ENCODE measurements around the gene SLC6A17.

SLC6A17 gene

GRCh38 chr1:110209715-110210603 is 59.7 kb downstream of the SLC6A17 start, which contains the start of gene KCNC4:
TSS of gene KCNC4 (plus strand) at chr1:110210314. CDS start at chr1:110211500, 1,186 bp downstream.
- peak within 1 kb of the TSS; percentile 62; the same call in 1 of the 2 replicates for H3K4me3 ChIP-seq (ENCODE audit: low read length)

GRCh38 chr1:110210604-110211495 is 60.6 kb downstream of the SLC6A17 start:
- H3K4me3 ChIP-seq (ENCODE audit: low read length): peak overlapping the region; percentile 62; the same call in 1 of the 2 replicates
- no peak for TF ChIP-seq ZNF274 (IDR thresholded peaks at IDR 0.05; ENCODE audit: low read depth, low read length)

More at GRCh38 chr1:110209715-110210603, 59.7 kb downstream of the SLC6A17 start, which contains the start of gene KCNC4:
- no peak for TF ChIP-seq ZNF274 (IDR thresholded peaks at IDR 0.05; ENCODE audit: low read depth, low read length)

GRCh38 chr1:110211496-110212168 is 61.3 kb downstream of the SLC6A17 start:
- H3K4me3 ChIP-seq (ENCODE audit: low read length): no peak overlapping the region; the same call in 1 of the 2 replicates
- no peak for TF ChIP-seq ZNF274 (IDR thresholded peaks at IDR 0.05; ENCODE audit: low read depth, low read length)

GRCh38 chr1:110212169-110213142 is 62.2 kb downstream of the SLC6A17 start:
- no peak for TF ChIP-seq ZNF274 (IDR thresholded peaks at IDR 0.05; ENCODE audit: low read depth, low read length)
- no peak overlapping the region for H3K4me3 ChIP-seq (ENCODE audit: low read length)

GRCh38 chr1:110213143-110213540 is 62.8 kb downstream of the SLC6A17 start:
- no peak overlapping the region for H3K4me3 ChIP-seq (ENCODE audit: low read length)
- TF ChIP-seq ZNF274 (IDR thresholded peaks at IDR 0.05; ENCODE audit: low read depth, low read length): no peak

GRCh38 chr1:110214454-110215404 is 64.4 kb downstream of the SLC6A17 start:
- no peak for TF ChIP-seq ZNF274 (IDR thresholded peaks at IDR 0.05; ENCODE audit: low read depth, low read length)
- no peak overlapping the region for H3K4me3 ChIP-seq (ENCODE audit: low read length)

- TF ChIP-seq ZNF274 (IDR thresholded peaks at IDR 0.05; ENCODE audit: low read depth, low read length): no peak
- H3K4me3 ChIP-seq (ENCODE audit: low read length): no peak overlapping the region
Measured at GRCh38 chr1:110215621-110216515, 65.6 kb downstream of the SLC6A17 start.

- no peak for TF ChIP-seq ZNF274 (IDR thresholded peaks at IDR 0.05; ENCODE audit: low read depth, low read length)
- no peak overlapping the region for H3K4me3 ChIP-seq (ENCODE audit: low read length)
Measured at GRCh38 chr1:110216844-110217444, 66.7 kb downstream of the SLC6A17 start.

- no peak for TF ChIP-seq ZNF274 (IDR thresholded peaks at IDR 0.05; ENCODE audit: low read depth, low read length)
Measured at GRCh38 chr1:110218137-110218536, 67.8 kb downstream of the SLC6A17 start.

GRCh38 chr1:110218739-110219138 is 68.4 kb downstream of the SLC6A17 start:
- no peak for TF ChIP-seq ZNF274 (IDR thresholded peaks at IDR 0.05; ENCODE audit: low read depth, low read length)
- H3K4me3 ChIP-seq (ENCODE audit: low read length): no peak overlapping the region

More at GRCh38 chr1:110218137-110218536, 67.8 kb downstream of the SLC6A17 start:
- no peak overlapping the region for H3K4me3 ChIP-seq (ENCODE audit: low read length)

Data from GM08714 (cell line).